KMS-11 (cell line): Measurements from ENCODE around the gene LRTM1.

ENCODE experiments used
- H2AFZ ChIP-seq: fragments of 200-600 bp; sonication (generic); 2 replicates; pipeline ENCODE4 v1.6.1; 2016; ENCODE audit warnings: antibody characterized with exemption, mixed run types, low read depth
- H3K27ac ChIP-seq: fragments of 200-600 bp; sonication (generic); 2 replicates; pipeline ENCODE4 v1.6.1; 2016; ENCODE audit warnings: mild to moderate bottlenecking, mixed run types
- H3K27me3 ChIP-seq: fragments of 200-600 bp; sonication (generic); 2 replicates; pipeline ENCODE4 v1.6.1; 2017; ENCODE audit warnings: mild to moderate bottlenecking, low read depth, mixed run types, moderate library complexity; ENCODE audit not compliant: insufficient read depth
- H3K36me3 ChIP-seq: fragments of 200-600 bp; sonication (generic); 2 replicates; pipeline ENCODE4 v1.6.1; 2017; ENCODE audit warnings: mild to moderate bottlenecking, mixed run types; ENCODE audit not compliant: insufficient read depth
- H3K4me1 ChIP-seq: fragments of 200-600 bp; sonication (generic); 2 replicates; pipeline ENCODE4 v1.6.1; 2016; ENCODE audit warnings: mild to moderate bottlenecking, low read depth, mixed run types; ENCODE audit not compliant: poor library complexity, severe bottlenecking
- H3K4me2 ChIP-seq: fragments of 200-600 bp; sonication (generic); 2 replicates; pipeline ENCODE4 v1.7.0; 2016; ENCODE audit warnings: mild to moderate bottlenecking, mixed run types
- H3K4me3 ChIP-seq: fragments of 200-600 bp; sonication (generic); IDR thresholded peaks from 2 replicates; pipeline ENCODE4 v1.6.1; 2017; ENCODE audit warnings: low read depth, low read length, mixed read lengths; ENCODE audit not compliant: insufficient read depth
- H3K79me2 ChIP-seq: fragments of 200-600 bp; sonication (generic); 2 replicates; pipeline ENCODE4 v1.6.1; 2016; ENCODE audit warnings: low read depth, mixed run types; ENCODE audit not compliant: insufficient read depth
- H3K9ac ChIP-seq: fragments of 200-600 bp; sonication (generic); 2 replicates; pipeline ENCODE4 v1.6.1; 2016; ENCODE audit warnings: mild to moderate bottlenecking, mixed run types
- H4K20me1 ChIP-seq: fragments of 200-600 bp; sonication (generic); 2 replicates; pipeline ENCODE4 v1.6.1; 2016; ENCODE audit warnings: mild to moderate bottlenecking, mixed run types; ENCODE audit not compliant: insufficient read depth
- TF ChIP-seq, protein P1 (sequence below): fragments of 200-600 bp; sonication (generic); conservative IDR thresholded peaks from 2 replicates; pipeline ENCODE4 v1.6.1; 2017; ENCODE audit warnings: low read depth, mild to moderate bottlenecking, antibody characterized with exemption, low read length, moderate library complexity, mixed read lengths

LRTM1 gene

GRCh38 chr3:54917174-54917573 lies 10.7 kb downstream of the LRTM1 start:
- H4K20me1 ChIP-seq, result no peaks in the 10 kb centered on the region
- H2AFZ ChIP-seq, result no peak overlapping the region
- no peak overlapping the region for H3K9ac ChIP-seq
- H3K4me3 ChIP-seq, result no peak overlapping the region
- H3K27ac ChIP-seq, result no peak overlapping the region
- H3K79me2 ChIP-seq, result no peaks in the 10 kb centered on the region
- H3K27me3 ChIP-seq, result no peaks in the 10 kb centered on the region
- H3K4me2 ChIP-seq, result no peak overlapping the region
- TF ChIP-seq, protein P1, sequence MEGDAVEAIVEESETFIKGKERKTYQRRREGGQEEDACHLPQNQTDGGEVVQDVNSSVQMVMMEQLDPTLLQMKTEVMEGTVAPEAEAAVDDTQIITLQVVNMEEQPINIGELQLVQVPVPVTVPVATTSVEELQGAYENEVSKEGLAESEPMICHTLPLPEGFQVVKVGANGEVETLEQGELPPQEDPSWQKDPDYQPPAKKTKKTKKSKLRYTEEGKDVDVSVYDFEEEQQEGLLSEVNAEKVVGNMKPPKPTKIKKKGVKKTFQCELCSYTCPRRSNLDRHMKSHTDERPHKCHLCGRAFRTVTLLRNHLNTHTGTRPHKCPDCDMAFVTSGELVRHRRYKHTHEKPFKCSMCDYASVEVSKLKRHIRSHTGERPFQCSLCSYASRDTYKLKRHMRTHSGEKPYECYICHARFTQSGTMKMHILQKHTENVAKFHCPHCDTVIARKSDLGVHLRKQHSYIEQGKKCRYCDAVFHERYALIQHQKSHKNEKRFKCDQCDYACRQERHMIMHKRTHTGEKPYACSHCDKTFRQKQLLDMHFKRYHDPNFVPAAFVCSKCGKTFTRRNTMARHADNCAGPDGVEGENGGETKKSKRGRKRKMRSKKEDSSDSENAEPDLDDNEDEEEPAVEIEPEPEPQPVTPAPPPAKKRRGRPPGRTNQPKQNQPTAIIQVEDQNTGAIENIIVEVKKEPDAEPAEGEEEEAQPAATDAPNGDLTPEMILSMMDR, result no peak
- no peaks in the 10 kb centered on the region for H3K36me3 ChIP-seq
- no peaks in the 10 kb centered on the region for H3K4me1 ChIP-seq

DNA sequence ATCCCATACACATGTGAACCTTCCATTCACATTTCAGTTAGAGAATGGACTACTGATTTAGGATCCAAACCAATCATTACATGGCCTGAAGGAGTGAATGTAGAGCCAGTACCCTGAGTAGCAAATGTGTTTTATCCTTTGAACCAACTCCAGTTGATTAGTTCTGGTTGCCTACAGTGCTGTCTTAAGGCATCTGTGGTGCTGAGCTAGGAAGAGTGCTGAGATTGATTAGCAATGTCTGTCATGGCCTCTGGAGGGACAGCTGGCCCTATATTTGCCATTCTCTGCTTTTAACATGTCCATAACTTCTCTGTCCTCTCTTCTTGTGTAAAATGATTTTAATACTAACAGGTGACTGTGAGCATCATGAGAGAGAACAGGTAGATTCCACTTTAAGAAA lies 11.1 kb downstream of the LRTM1 start:
- no peak overlapping the region for H3K27ac ChIP-seq
- no peaks in the 10 kb centered on the region for H3K79me2 ChIP-seq
- H3K4me2 ChIP-seq, result no peak overlapping the region
- H3K4me3 ChIP-seq, result no peak overlapping the region
- no peaks in the 10 kb centered on the region for H3K4me1 ChIP-seq
- H3K36me3 ChIP-seq, result no peaks in the 10 kb centered on the region
- no peaks in the 10 kb centered on the region for H4K20me1 ChIP-seq
- no peaks in the 10 kb centered on the region for H3K27me3 ChIP-seq
- H3K9ac ChIP-seq, result no peak overlapping the region
- TF ChIP-seq, protein P1, result no peak
- H2AFZ ChIP-seq, result no peak overlapping the region

GRCh38 chr3:54915976-54916375 lies 11.9 kb downstream of the LRTM1 start:
- H3K9ac ChIP-seq, result no peak overlapping the region
- H3K27me3 ChIP-seq, result no peaks in the 10 kb centered on the region
- no peak overlapping the region for H2AFZ ChIP-seq
- no peak overlapping the region for H3K4me3 ChIP-seq
- no peaks in the 10 kb centered on the region for H3K4me1 ChIP-seq
- H4K20me1 ChIP-seq, result no peaks in the 10 kb centered on the region
- H3K36me3 ChIP-seq, result no peaks in the 10 kb centered on the region
- TF ChIP-seq, protein P1, result no peak
- H3K79me2 ChIP-seq, result no peaks in the 10 kb centered on the region
- H3K4me2 ChIP-seq, result no peak overlapping the region
- H3K27ac ChIP-seq, result no peak overlapping the region

DNA sequence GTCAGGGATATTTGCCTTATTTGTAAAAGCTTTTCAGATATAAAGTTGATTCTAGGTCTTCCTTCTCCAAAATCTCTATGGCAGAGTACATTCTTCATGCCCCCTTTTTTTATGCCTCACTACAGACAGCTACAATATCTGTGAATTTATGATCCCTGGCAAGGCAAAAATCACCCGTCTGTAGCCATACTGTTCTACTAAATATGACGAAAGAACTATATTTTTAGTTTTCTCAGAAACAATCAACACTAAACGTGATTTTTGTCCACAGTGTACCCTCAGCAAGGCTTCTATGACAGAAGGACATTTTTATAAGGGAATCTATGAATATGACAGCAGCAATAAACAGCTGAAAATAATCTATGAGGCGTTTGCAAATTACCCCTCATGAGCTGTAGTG lies 12.7 kb downstream of the LRTM1 start:
- Histone ChIP-seq H2AFZ (no peak overlapping the region), H3K9ac (no peak overlapping the region), H3K4me3 (no peak overlapping the region), H4K20me1 (no peaks in the 10 kb centered on the region), H3K4me1 (no peaks in the 10 kb centered on the region), H3K79me2 (no peaks in the 10 kb centered on the region), H3K27ac (no peak overlapping the region), H3K4me2 (no peak overlapping the region), H3K27me3 (no peaks in the 10 kb centered on the region), H3K36me3 (no peaks in the 10 kb centered on the region)
- TF ChIP-seq, protein P1, result no peak
